Esophagus muscularis mucosa (tissue), 4 donors: ENCODE results near the gene CLC. TPM values are rescaled to one million over a fixed set of nuclear protein-coding genes. Genes with fewer than 3 reads are reported as not detected.
"Not testable (repeated sequence)": the region's sequence is repeated elsewhere in the genome, so short reads cannot be mapped to it uniquely, and the experiment has no call there.

Experiments used
- DNase-seq: peaks from one replicate; pipeline ENCODE4 v3.0.0-alpha.2; 2017; ENCODE audit errors: extremely low spot score
- H3K27ac ChIP-seq, 4 donors: fragments of 200-600 bp; sonication (generic); replicated peaks in 1 of 4; 1 replicate in 3 of 4; 2 replicates in 1 of 4; pipeline ENCODE4 v1.5.1; 2016 to 2019; ENCODE audit warnings: mild to moderate bottlenecking in 1 of 4
- H3K27me3 ChIP-seq, 4 donors: fragments of 200-600 bp; sonication (generic); one replicate each; pipeline versions ENCODE4 v1.5.1 to v1.6.0; 2016 to 2019
- H3K36me3 ChIP-seq, 4 donors: fragments of 200-600 bp; sonication (generic); one replicate each; pipeline ENCODE4 v1.5.1; 2016 to 2019
- H3K4me1 ChIP-seq, 4 donors: fragments of 200-600 bp; sonication (generic); one replicate each; pipeline ENCODE4 v1.5.1; 2016 to 2019
- H3K4me3 ChIP-seq, 4 donors: fragments of 200-600 bp; sonication (generic); 1 replicate in 2 of 4; 2 replicates in 2 of 4; pipeline ENCODE4 v1.5.1; 2016 to 2019; ENCODE audit warnings: mild to moderate bottlenecking in 4 of 4, moderate library complexity in 1 of 4
- H3K9me3 ChIP-seq, 4 donors: fragments of 200-600 bp; sonication (generic); 1 replicate in 3 of 4; 2 replicates in 1 of 4; pipeline ENCODE4 v1.5.1; 2016 to 2019
- EP300 ChIP-seq: sonication (generic); formaldehyde crosslinking; IDR thresholded peaks from one replicate; pipeline ENCODE4 v1.6.1; 2017; ENCODE audit warnings: antibody characterized with exemption
- POLR2A ChIP-seq: fragments of 450-650 bp; IDR thresholded peaks from one replicate; pipeline ENCODE4 v1.6.1; 2017; ENCODE audit warnings: antibody characterized with exemption, moderate library complexity, mild to moderate bottlenecking, low read depth
- POLR2AphosphoS5 ChIP-seq, 2 donors: sonication (generic); formaldehyde crosslinking; IDR thresholded peaks; one replicate each; pipeline ENCODE4 v1.6.1; 2017; ENCODE audit warnings: antibody characterized with exemption in 2 of 2
- WGBS: methylation state at CpG from one replicate; pipeline ENCODE4 v1.1.5; 2018; 5-methylcytosine and 5-hydroxymethylcytosine counted together
- intact Hi-C: fragments of 100-400 bp; cut with DNase I; formaldehyde crosslinking; loops from one replicate; pipeline ENCODE4 v1.15.1; 2023
- total RNA-seq, 4 donors: library from RNA; depleted of rRNA; stranded (reverse); fragments of >200 nt; gene quantifications; one replicate each; pipeline versions ENCODE4 v1.1.0 to v1.2.1, GENCODE V29; 2016
- TF ChIP-seq, protein P1 (sequence below), 3 experiments: fragments of 200-600 bp in 2 of 3; fragments of 450-650 bp in 1 of 3; sonication (generic) in 2 of 3; IDR thresholded peaks; one replicate each; pipeline ENCODE4 v1.5.1; 2017 to 2019; ENCODE audit warnings: antibody characterized with exemption in 3 of 3, mild to moderate bottlenecking in 2 of 3, moderate library complexity in 1 of 3

Gene CLC
- total RNA-seq, 4 donors from 2014 or later = not detected

DNA sequence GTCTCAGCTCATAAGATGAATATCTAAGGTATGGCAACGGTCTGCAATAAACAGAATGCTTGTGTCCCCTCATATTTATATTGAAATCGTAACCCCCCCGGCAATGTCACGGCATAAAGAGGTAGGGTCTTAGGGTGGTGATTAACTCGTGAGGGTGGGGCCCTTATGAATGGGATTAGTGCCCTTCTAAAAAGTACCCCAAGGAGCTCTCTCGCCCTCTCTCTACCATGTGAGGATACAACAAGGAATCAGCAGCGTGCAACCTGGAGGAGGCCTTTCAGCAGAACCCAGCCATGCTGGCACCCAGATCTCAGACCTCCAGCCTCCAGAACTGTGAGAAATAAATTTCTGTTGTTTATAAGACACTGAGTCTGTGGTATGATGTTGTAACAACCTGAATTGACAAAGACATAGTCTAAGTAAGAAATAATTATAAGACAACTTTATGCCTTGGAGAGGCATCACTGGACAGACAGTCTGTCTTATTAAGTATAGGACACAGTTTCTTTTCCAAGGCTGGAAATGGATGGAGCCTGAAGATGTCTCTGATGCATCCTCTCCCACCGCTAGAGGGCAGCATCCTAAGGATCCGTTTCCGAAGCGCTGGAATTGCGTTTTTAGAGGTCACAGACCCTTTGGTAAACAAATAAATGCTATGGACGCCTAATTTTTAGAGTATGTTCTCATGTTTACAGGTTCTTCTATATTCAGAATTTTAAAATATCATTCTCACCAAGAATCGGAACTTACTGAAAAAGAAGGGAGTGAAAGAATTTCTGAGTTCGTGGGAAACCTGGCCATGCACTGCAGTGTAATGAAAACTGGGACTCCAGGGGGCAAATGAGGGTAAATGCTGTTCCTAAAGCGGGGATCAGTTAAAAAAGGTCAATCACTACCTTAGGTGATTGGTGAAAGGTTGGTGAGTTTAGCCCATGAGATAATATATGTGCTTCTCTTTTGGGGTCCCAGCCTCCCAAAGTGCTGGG is 27.6 kb upstream of the CLC start:
- no peaks in the 10 kb centered on the region for H3K36me3 ChIP-seq
- H3K27ac ChIP-seq = no peak overlapping the region
- no peak for DNase-seq
- TF ChIP-seq POLR2A (no peak), POLR2AphosphoS5 (IDR thresholded peaks at IDR 0.05) (no peak), EP300 (no peak)
- TF ChIP-seq, protein P1, sequence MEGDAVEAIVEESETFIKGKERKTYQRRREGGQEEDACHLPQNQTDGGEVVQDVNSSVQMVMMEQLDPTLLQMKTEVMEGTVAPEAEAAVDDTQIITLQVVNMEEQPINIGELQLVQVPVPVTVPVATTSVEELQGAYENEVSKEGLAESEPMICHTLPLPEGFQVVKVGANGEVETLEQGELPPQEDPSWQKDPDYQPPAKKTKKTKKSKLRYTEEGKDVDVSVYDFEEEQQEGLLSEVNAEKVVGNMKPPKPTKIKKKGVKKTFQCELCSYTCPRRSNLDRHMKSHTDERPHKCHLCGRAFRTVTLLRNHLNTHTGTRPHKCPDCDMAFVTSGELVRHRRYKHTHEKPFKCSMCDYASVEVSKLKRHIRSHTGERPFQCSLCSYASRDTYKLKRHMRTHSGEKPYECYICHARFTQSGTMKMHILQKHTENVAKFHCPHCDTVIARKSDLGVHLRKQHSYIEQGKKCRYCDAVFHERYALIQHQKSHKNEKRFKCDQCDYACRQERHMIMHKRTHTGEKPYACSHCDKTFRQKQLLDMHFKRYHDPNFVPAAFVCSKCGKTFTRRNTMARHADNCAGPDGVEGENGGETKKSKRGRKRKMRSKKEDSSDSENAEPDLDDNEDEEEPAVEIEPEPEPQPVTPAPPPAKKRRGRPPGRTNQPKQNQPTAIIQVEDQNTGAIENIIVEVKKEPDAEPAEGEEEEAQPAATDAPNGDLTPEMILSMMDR (IDR thresholded peaks at IDR 0.05) = peak; percentile 40 to 67 (median 51)
- intact Hi-C loops = no loop called here
- H3K4me1 ChIP-seq = no peaks in the 10 kb centered on the region
- 44% methylated on average over 16 of the region's 16 CpGs for WGBS
- H3K27me3 ChIP-seq = peaks cover 0 to 20% (median 0%) of the 10 kb centered on the region in 4 donors
- H3K9me3 ChIP-seq = peaks cover 0 to 10% (median 0%) of the 10 kb centered on the region in 4 donors
- no peak overlapping the region for H3K4me3 ChIP-seq

DNA sequence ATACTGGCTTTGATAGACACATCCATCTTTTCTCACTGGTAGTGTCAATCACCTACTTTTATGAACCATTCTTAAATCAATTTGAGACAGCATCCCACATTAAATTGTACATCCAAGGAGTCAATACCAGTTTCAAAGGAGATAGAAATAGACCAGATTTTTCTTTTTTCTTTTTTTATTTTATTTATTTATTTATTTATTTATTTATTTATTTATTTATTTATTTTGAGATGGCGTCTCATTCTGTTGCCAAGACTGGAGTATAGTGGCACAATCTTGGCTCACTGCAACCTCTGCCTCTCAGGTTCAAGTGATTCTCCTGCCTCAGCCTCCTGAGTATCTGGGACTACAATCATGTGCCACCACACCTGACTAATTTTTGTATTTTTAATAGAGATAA is 24.0 kb upstream of the CLC start:
- H3K27me3 ChIP-seq = peaks cover 0 to 33% (median 0%) of the 10 kb centered on the region in 4 donors
- H3K4me3 ChIP-seq, H3K36me3 ChIP-seq, intact Hi-C loops, H3K9me3 ChIP-seq, DNase-seq, H3K27ac ChIP-seq, H3K4me1 ChIP-seq: not testable (repeated sequence)
- 100% methylated on average over 1 of the region's 1 CpG for WGBS

DNA sequence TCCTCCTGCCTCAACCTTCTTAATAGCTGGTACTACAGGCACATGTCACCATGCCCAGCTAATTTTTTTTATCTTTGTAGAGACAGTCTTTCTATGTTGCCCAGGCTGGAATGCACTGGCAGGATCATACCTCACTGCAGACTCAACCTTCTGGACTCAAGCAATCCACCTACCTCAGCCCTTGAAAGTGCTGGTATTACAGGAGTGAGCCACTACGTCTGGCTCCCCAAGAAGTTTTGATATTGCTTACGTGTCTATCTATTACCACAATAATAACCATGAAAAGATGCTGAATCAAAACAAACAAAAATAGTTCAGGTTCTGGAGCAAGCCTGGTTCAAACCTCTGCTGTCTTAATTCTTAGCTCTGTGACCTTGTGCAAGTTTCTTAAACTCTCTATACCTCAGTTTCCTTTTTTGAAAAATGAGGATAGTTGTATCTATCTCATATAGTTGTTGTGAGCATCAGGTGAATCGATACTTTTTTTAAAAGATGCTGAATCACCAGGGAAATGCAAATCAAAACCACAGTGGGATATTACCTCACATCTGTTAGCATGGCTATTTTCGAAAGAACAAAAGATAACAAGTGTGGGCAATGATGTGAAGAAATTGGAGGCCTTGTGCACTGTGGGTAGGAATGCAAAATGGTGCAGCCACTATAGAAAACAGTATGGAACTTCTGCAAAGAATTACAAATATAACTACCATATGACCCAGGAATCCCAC is 21.8 kb upstream of the CLC start:
- no peak overlapping the region for H3K27ac ChIP-seq
- TF ChIP-seq POLR2A = no peak
- no peak for TF ChIP-seq POLR2AphosphoS5 (IDR thresholded peaks at IDR 0.05)
- no peak for TF ChIP-seq EP300
- TF ChIP-seq, protein P1 (IDR thresholded peaks at IDR 0.05) = no peak
- no peak overlapping the region for H3K4me3 ChIP-seq
- 72% methylated on average over 4 of the region's 4 CpGs for WGBS
- no peaks in the 10 kb centered on the region for H3K36me3 ChIP-seq
- peaks cover 0 to 2% (median 0%) of the 10 kb centered on the region in 4 donors for H3K9me3 ChIP-seq
- H3K4me1 ChIP-seq = no peaks in the 10 kb centered on the region
- no peak for DNase-seq
- intact Hi-C loops = no loop called here
- H3K27me3 ChIP-seq = peaks cover 0 to 30% (median 0%) of the 10 kb centered on the region in 4 donors

DNA sequence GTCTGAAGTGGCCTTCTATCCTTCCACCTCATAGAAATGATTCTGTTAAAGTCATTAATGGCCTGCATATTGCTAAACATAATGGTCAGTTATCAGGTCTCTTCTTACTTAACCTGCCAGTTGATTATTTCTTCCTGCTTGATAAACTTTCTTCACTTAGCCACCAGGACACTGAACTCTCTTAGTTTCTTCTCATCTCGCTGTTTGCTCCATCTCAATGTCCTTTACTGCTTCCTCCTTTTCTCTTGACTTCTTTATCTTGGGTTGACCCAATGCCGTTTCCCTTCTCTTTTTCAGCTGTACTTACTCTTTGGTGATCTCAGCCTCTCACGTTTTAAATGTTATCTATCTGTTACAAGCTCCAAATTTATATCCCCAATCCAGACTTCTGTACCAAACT is 17.1 kb upstream of the CLC start:
- Histone ChIP-seq H3K4me3 (no peak overlapping the region), H3K36me3 (no peaks in the 10 kb centered on the region), H3K27ac (no peak overlapping the region), H3K27me3 (peaks cover 0 to 47% (median 0%) of the 10 kb centered on the region in 4 donors), H3K9me3 (no peaks in the 10 kb centered on the region), H3K4me1 (no peaks in the 10 kb centered on the region)
- intact Hi-C loops = no loop called here
- DNase-seq = no peak
- TF ChIP-seq, protein P1 (IDR thresholded peaks at IDR 0.05) = no peak
- no peak for TF ChIP-seq POLR2A
- TF ChIP-seq POLR2AphosphoS5 (IDR thresholded peaks at IDR 0.05) = no peak
- no peak for TF ChIP-seq EP300
- WGBS = 64% methylated on average over 3 of the region's 3 CpGs

DNA sequence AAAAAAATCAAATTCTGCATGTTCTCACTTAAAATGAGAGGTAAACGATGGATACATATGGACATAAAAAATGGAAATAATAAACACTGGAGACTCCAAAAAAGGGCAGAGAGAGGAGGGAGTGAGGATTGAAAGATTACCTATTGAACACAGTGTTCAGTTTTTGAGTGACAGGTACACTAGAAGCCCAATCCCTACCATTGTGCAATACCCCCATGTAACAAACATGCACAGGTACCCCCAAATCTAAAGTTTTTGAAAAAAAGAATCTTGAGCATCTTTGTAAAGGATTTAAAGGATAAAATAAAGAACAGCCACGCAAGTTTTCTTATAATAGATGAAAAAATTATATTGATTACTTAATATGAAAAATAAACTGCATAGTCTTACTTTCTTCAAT is 16.7 kb upstream of the CLC start:
- H3K27ac ChIP-seq = no peak overlapping the region
- WGBS = 66% methylated on average over 2 of the region's 2 CpGs
- intact Hi-C loops = no loop called here
- H3K4me3 ChIP-seq = no peak overlapping the region
- H3K27me3 ChIP-seq = peaks cover 0 to 47% (median 0%) of the 10 kb centered on the region in 4 donors
- no peak for DNase-seq
- H3K4me1 ChIP-seq = no peaks in the 10 kb centered on the region
- TF ChIP-seq POLR2AphosphoS5 (IDR thresholded peaks at IDR 0.05) (no peak), EP300 (no peak), POLR2A (no peak)
- TF ChIP-seq, protein P1 (IDR thresholded peaks at IDR 0.05) = no peak
- H3K9me3 ChIP-seq = no peaks in the 10 kb centered on the region
- no peaks in the 10 kb centered on the region for H3K36me3 ChIP-seq
